Ishikawa (cell line): ENCODE measurements around the gene MAGI1.

ENCODE experiments used
- CEBPB ChIP-seq: IDR thresholded peaks from 2 replicates; pipeline ENCODE4 v1.6.1; 2012
- CREB1 ChIP-seq: IDR thresholded peaks from 2 replicates; pipeline ENCODE4 v1.6.1; 2012; ENCODE audit warnings: low read depth
- EGR1 ChIP-seq: IDR thresholded peaks from 2 replicates; pipeline ENCODE4 v1.6.1; 2012
- EP300 ChIP-seq: IDR thresholded peaks from 2 replicates; pipeline ENCODE4 v1.6.1; 2012; ENCODE audit warnings: borderline replicate concordance
- FOXM1 ChIP-seq: IDR thresholded peaks from 2 replicates; pipeline ENCODE4 v1.6.1; 2012; ENCODE audit warnings: low read depth, borderline replicate concordance
- MAX ChIP-seq: IDR thresholded peaks from 2 replicates; pipeline ENCODE4 v1.6.1; 2012
- NFIC ChIP-seq: IDR thresholded peaks from 2 replicates; pipeline ENCODE4 v1.6.1; 2012
- RAD21 ChIP-seq: IDR thresholded peaks from 2 replicates; pipeline ENCODE4 v1.6.1; 2012; ENCODE audit warnings: low read depth
- TAF1 ChIP-seq: IDR thresholded peaks from 2 replicates; pipeline ENCODE4 v1.6.1; 2012; ENCODE audit warnings: low read depth, mild to moderate bottlenecking
- TCF12 ChIP-seq: IDR thresholded peaks from 2 replicates; pipeline ENCODE4 v1.6.1; 2012; ENCODE audit warnings: low read depth
- TEAD4 ChIP-seq: IDR thresholded peaks from 2 replicates; pipeline ENCODE4 v1.6.1; 2012
- YY1 ChIP-seq: IDR thresholded peaks from 2 replicates; pipeline ENCODE4 v1.6.1; 2012; ENCODE audit warnings: low read depth
- ZBTB7A ChIP-seq: IDR thresholded peaks from 2 replicates; pipeline ENCODE4 v1.6.1; 2012; ENCODE audit warnings: low read depth
- TF ChIP-seq, protein P1 (sequence below): IDR thresholded peaks from 2 replicates; pipeline ENCODE4 v1.6.1; 2012
- TF ChIP-seq, protein P2 (sequence below): IDR thresholded peaks from 2 replicates; pipeline ENCODE4 v1.6.1; 2012; ENCODE audit warnings: low read depth, mild to moderate bottlenecking

The MAGI1 gene

GRCh38 chr3:66052721-66053549 lies 14.2 kb upstream of the MAGI1 start:
- TF ChIP-seq MAX (no peak), TCF12 (no peak), EGR1 (no peak), RAD21 (no peak), TAF1 (no peak), CREB1 (no peak), EP300 (no peak), CEBPB (no peak), YY1 (no peak), ZBTB7A (no peak), FOXM1 (no peak), TEAD4 (no peak), NFIC (no peak)
- TF ChIP-seq, protein P1, sequence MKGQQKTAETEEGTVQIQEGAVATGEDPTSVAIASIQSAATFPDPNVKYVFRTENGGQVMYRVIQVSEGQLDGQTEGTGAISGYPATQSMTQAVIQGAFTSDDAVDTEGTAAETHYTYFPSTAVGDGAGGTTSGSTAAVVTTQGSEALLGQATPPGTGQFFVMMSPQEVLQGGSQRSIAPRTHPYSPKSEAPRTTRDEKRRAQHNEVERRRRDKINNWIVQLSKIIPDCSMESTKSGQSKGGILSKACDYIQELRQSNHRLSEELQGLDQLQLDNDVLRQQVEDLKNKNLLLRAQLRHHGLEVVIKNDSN = no peak
- TF ChIP-seq, protein P2, sequence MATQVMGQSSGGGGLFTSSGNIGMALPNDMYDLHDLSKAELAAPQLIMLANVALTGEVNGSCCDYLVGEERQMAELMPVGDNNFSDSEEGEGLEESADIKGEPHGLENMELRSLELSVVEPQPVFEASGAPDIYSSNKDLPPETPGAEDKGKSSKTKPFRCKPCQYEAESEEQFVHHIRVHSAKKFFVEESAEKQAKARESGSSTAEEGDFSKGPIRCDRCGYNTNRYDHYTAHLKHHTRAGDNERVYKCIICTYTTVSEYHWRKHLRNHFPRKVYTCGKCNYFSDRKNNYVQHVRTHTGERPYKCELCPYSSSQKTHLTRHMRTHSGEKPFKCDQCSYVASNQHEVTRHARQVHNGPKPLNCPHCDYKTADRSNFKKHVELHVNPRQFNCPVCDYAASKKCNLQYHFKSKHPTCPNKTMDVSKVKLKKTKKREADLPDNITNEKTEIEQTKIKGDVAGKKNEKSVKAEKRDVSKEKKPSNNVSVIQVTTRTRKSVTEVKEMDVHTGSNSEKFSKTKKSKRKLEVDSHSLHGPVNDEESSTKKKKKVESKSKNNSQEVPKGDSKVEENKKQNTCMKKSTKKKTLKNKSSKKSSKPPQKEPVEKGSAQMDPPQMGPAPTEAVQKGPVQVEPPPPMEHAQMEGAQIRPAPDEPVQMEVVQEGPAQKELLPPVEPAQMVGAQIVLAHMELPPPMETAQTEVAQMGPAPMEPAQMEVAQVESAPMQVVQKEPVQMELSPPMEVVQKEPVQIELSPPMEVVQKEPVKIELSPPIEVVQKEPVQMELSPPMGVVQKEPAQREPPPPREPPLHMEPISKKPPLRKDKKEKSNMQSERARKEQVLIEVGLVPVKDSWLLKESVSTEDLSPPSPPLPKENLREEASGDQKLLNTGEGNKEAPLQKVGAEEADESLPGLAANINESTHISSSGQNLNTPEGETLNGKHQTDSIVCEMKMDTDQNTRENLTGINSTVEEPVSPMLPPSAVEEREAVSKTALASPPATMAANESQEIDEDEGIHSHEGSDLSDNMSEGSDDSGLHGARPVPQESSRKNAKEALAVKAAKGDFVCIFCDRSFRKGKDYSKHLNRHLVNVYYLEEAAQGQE = no peak

DNA sequence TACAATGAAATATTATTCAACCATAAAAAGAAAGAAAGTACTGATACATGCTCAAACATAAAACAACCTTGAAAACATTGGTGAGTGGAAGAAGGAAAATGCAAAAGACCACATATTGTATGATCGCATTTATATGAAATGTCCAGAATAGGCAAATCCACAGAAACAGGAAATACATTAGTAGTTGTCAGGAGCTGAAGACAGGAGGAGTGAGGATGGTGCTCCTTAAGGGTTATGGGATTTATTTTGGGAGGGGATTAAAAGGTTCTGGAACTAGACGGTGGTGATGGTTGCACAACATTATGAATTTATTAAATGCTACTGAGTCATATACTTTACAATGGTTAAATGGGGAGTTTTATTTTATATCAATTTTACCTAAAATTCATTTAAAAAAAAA lies 12.1 kb upstream of the MAGI1 start:
- TF ChIP-seq MAX (no peak), CREB1 (no peak), RAD21 (no peak), YY1 (no peak), ZBTB7A (no peak), EP300 (no peak), TAF1 (no peak)
- TF ChIP-seq, protein P1 = no peak

DNA sequence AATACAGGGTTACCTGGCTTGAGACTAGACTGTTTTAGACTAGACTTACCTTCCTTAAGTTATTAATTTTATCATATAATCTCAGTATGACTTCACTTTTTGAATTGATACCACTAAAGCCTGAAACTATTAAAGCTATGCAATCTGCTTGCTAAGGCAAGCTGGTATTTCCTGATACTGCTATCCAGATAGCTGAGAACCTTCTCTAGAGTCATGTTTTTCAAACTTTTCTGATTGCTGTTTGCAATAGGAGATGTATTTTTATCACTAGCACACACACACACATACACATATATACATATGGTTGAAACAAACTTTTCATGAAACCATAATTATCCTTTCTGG lies 9.3 kb upstream of the MAGI1 start:
- TF ChIP-seq RAD21 = no peak
- TF ChIP-seq TAF1 = no peak
- TF ChIP-seq TEAD4 = no peak

DNA sequence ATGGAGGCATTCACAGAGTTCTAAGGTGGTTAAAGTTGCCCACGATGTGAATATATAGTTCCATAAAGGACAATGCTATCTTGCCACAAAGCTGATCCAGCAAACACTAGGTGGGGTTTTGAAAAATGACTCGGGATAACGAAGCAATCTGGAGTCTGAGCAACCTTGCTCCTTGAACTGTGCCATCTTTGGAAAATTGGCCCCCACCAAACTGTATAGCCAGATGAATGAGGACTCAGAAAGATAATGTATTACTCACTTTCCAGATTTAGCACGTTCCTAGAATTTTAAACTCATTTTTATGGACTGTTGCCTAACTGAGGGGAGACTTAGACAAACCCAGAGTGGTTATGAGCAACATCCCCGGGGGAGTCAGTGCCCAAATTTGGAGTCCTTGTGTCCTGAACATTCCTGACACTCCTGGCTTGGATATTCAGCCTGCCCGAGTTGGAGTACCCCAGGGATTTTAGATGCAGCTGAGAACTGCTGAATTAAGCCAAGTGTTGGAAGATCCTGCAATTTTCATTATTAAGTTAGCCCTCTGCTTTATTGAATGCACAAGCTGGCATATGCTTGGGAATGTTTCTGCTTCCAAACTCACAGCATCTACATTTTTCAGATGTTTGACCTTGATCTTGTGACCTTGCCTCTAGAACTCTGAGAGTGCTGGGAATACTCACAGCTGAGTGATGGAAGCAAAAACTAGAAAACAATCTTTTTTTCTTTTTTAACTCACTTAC lies 8.8 kb upstream of the MAGI1 start:
- TF ChIP-seq FOXM1 (no peak), TAF1 (no peak), NFIC (no peak), ZBTB7A (no peak), CEBPB (no peak), TEAD4 (no peak), MAX (no peak), TCF12 (no peak), EGR1 (no peak), EP300 (no peak), CREB1 (no peak), YY1 (no peak), RAD21 (no peak)
- TF ChIP-seq, protein P2 = no peak
- TF ChIP-seq, protein P1 = no peak

DNA sequence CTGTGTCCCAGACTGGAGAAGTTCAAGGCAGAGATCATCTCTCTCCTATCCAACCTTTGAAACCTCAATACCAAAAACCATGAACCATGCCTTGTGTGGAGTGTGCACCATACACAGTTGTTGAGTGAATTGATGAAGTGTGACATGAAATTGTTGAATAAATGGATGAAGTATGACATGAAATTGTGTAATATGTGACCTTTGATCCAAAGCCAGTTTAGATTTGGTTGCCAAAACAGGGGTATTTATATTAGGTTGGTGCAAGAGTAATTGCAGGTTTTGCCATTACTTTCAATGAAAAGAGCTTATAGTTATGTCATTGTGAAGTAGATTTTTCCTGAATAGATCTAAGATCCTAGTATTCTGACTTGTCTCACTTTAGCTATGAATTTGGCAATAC lies 3.1 kb upstream of the MAGI1 start:
- TF ChIP-seq ZBTB7A = no peak
- TF ChIP-seq TCF12 = no peak
- no peak for TF ChIP-seq YY1
- TF ChIP-seq FOXM1 = no peak
- TF ChIP-seq, protein P2 = no peak
- TF ChIP-seq RAD21 = no peak
- TF ChIP-seq EP300 = no peak
